Measurements from ENCODE around the gene TRMT5.

TRMT5 gene

GRCh38 chr14:60980811-60981632 lies at the start of gene TRMT5, which contains the start of gene SLC38A6:
TSS of gene TRMT5 (minus strand) at chr14:60981079. CDS start at chr14:60980973, 106 bp downstream.
TSS of gene SLC38A6 (plus strand) at chr14:60981245. CDS start at chr14:60981278, 33 bp downstream.
- peak; percentile 86 to 93 for DNase-seq

- no peak for DNase-seq
Measured at GRCh38 chr14:61026526-61026925, 45.6 kb upstream of the TRMT5 start.

GRCh38 chr14:61025251-61026223 lies 44.7 kb upstream of the TRMT5 start:
- peak; percentile 11 to 56 for DNase-seq

- DNase-seq = no peak
Measured at GRCh38 chr14:61019537-61019936, 38.7 kb upstream of the TRMT5 start.

- DNase-seq = no peak
Measured at GRCh38 chr14:61003571-61003970, 22.7 kb upstream of the TRMT5 start.

- no peak for DNase-seq
Measured at GRCh38 chr14:60999536-60999935, 18.7 kb upstream of the TRMT5 start.

- DNase-seq = no peak
Measured at GRCh38 chr14:60998617-60999016, 17.7 kb upstream of the TRMT5 start.

- no peak for DNase-seq
Measured at GRCh38 chr14:60989599-60989998, 8.7 kb upstream of the TRMT5 start.

- no peak for DNase-seq
Measured at GRCh38 chr14:60986500-60986899, 5.6 kb upstream of the TRMT5 start.

- no peak for DNase-seq
Measured at GRCh38 chr14:60984196-60984595, 3.3 kb upstream of the TRMT5 start.

- no peak for DNase-seq
Measured at GRCh38 chr14:60981633-60982455, 965 bp upstream of the TRMT5 start.

- DNase-seq = no peak
Measured at GRCh38 chr14:60977847-60978246, 3.0 kb downstream of the TRMT5 start.

- DNase-seq = no peak
Measured at GRCh38 chr14:60975551-60975950, 5.3 kb downstream of the TRMT5 start.

- no peak for DNase-seq
Measured at GRCh38 chr14:60974090-60974651, 6.7 kb downstream of the TRMT5 start.

GRCh38 chr14:60973070-60973469 lies 7.8 kb downstream of the TRMT5 start:
- DNase-seq = no peak

GRCh38 chr14:60972295-60972694 lies 8.6 kb downstream of the TRMT5 start:
- no peak for DNase-seq

- DNase-seq = no peak
Measured at GRCh38 chr14:60971271-60971670, 9.6 kb downstream of the TRMT5 start.

GRCh38 chr14:60970146-60970545 lies 10.7 kb downstream of the TRMT5 start:
- DNase-seq = no peak

- no peak for DNase-seq
Measured at GRCh38 chr14:60968671-60969070, 12.2 kb downstream of the TRMT5 start.

- DNase-seq = no peak
Measured at GRCh38 chr14:60968099-60968498, 12.8 kb downstream of the TRMT5 start.

- no peak for DNase-seq
Measured at GRCh38 chr14:60965402-60965801, 15.5 kb downstream of the TRMT5 start.

- DNase-seq = no peak
Measured at GRCh38 chr14:60964904-60965303, 16.0 kb downstream of the TRMT5 start.

Data from activated CD4-positive, alpha-beta T cell treated with anti-CD3 and anti-CD28 coated beads for 4 hours (primary cell).